GM18507 (cell line): ENCODE data around the gene PIP5KL1.

Experiments used
- DNase-seq: peaks from one replicate; pipeline ENCODE4 v3.0.0; 2011; ENCODE audit warnings: low read depth; ENCODE audit not compliant: insufficient read length; ENCODE audit errors: extremely low spot score
- FAIRE-seq: peaks from 2 replicates; lab custom pipeline; 2011; peaks lifted over from hg19 to GRCh38; lab: Jason Lieb, UNC

The PIP5KL1 gene

GRCh38 chr9:127953768-127954505 is 23.4 kb upstream of the PIP5KL1 start:
- FAIRE-seq = no peak
- no peak for DNase-seq

GRCh38 chr9:127953154-127953553 is 22.6 kb upstream of the PIP5KL1 start:
- FAIRE-seq (no peak), DNase-seq (no peak)

GRCh38 chr9:127950513-127951289 is 20.1 kb upstream of the PIP5KL1 start:
- DNase-seq (no peak), FAIRE-seq (no peak)

GRCh38 chr9:127949827-127950512 is 19.4 kb upstream of the PIP5KL1 start:
- FAIRE-seq (no peak), DNase-seq (no peak)

- no peak for FAIRE-seq
- DNase-seq = no peak
Observed at GRCh38 chr9:127947841-127948710, 17.5 kb upstream of the PIP5KL1 start.

DNA sequence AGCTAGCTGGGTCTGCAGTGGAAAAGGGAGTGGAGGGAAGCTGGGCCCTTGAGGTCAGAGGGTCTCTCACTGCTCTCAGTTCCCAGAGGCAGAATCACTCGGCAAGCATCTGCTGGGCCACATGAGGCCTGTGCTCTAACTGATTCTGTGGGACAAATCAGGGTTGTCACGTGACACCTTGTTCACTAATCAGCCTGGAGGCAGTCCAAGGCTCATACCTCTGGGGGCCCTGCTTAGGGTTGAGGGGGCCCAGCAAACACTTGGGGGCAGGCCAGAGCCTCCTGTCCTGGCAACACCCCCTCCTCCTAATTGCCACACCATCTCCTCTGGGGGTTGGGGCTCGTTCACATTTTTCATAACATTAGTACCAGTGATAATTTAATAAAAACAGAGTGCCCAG is 16.2 kb upstream of the PIP5KL1 start:
- DNase-seq (no peak), FAIRE-seq (no peak)

- FAIRE-seq = no peak
- DNase-seq = no peak
Observed at GRCh38 chr9:127945942-127946341, 15.4 kb upstream of the PIP5KL1 start.

DNA sequence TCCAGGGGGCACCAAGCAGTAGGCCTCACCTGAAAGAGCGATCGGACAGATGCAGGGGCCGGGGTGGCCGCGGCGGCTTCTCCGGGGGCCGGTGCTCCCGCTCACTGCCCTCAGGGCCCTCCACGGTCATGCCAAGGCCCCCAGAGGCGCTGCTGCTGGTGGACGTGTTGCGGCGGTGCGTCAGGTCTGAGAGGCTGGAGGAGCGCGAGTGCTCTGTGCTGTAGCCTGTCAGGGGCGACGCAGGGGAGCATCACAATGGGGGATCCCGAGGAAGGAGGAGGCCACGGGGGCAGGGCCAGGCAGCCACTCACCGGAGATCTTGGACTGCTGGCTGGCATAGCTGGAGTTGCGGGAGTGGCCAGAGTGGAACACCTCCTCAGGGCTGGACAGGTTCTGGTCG is 14.8 kb upstream of the PIP5KL1 start:
- DNase-seq (no peak), FAIRE-seq (no peak)

DNA sequence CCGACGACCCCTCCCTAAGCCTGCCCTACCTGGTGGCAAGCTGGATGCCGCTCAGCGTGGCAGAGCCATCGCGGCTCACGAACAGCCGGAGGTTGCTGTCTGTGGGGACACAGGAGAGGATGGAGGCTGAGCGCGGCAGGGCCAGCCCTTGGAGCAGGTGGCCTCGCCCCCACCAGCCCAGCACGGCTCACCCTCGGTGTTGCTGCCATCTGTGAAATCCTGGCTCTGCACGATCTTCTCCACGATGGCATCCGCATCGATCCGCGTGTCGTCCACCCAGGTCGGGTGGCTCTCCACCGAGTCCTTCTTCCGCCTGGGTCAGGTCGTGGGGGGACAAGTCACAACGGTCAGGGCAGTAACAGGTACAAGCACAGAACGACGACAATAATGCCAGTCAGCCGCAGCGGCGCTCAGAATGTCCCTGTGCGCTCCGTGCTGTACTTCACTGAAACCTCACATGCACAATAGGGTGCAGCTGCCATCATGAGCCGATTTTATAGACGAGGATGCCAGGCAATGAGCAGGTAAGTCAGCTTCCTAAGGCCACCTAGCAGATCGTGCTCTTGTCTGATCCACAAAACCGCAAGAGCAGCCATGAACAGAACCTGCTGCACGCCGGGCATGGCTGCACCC is 14.1 kb upstream of the PIP5KL1 start:
- no peak for FAIRE-seq
- no peak for DNase-seq

- FAIRE-seq (peak; percentile 48), DNase-seq (peak; percentile 73)
Observed at GRCh38 chr9:127943731-127944144, 13.2 kb upstream of the PIP5KL1 start.

DNA sequence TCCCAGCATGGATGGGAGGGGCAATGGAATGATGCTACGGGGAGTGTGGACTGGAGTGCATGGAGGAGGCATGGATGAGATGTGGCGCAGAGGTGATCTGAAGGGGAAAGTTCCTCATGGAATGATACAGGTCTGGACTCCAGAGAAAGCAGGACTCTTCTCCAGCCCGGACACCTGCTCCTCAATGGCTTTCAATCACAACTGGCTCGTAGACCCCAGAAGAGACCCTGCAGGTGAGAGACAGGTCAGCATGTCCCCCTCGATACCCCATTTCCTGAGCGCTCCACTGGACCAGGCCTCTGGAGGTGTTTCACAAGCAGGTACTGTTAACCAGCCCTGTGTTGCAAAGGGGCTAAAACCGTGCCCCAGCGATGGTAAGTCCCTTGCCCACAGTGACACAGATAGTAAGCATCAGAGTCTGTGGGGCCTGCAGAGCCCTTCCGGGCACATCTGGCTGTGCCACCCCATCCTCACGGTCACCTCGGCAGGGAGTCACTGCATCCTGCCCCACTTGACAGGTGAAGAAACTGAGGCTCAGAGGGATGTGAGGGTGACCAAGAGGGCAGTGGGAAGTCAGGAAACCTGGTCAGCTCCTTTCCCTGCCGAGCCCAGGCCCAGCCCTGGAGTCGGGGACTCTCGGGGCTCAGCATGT is 12.6 kb upstream of the PIP5KL1 start:
- DNase-seq (no peak), FAIRE-seq (no peak)

GRCh38 chr9:127942216-127943010 is 11.8 kb upstream of the PIP5KL1 start:
- DNase-seq (no peak), FAIRE-seq (peak; percentile 21)

- FAIRE-seq = no peak
- no peak for DNase-seq
Observed at GRCh38 chr9:127941961-127942215, 11.3 kb upstream of the PIP5KL1 start.

GRCh38 chr9:127941062-127941960 is 10.7 kb upstream of the PIP5KL1 start:
- DNase-seq (no peak), FAIRE-seq (no peak)

DNA sequence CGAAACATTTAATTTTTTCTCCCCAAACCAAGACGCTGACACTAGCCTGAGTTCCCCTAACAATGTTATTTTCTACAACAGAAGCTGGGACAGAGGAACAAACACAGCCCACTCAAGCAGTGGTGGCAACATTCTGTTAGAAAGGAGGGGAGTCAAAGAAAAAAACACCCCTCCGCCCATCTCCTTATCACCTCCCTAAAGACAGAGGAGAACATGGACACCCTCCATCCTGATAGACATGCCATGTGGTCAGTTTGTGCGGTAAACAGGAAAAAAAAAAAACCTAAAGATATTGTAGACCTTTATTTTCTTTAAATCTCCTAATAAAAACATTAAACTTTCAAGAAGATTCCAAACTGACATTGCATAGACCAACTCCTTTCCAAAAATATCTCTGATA is 10.0 kb upstream of the PIP5KL1 start:
- no peak for DNase-seq
- no peak for FAIRE-seq

DNA sequence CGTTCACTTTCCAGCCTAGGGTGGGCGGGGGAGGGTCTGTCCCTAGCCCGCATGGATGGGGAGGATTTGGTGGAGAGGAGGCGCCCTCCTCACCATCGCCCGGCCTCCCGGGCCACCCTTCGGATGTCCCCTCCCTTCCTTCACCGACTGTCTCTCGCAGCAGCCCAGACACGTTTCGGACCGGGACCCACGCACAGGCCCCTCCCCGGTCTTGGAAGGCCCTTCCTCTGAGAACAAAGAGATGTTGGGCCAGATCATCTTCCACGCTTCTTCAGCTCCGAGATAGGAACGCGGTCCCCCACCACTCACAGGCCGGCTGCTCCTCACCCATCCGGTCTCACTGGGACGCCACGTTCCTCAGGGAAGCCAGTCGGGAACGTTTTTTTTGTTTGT is 7.7 kb upstream of the PIP5KL1 start:
- DNase-seq = no peak
- no peak for FAIRE-seq
